Left renal pelvis (tissue), 4 donors: ENCODE measurements around the gene PLAC8. TPM values are rescaled to one million over a fixed set of nuclear protein-coding genes. Genes with fewer than 3 reads are reported as not detected.
"Not testable (repeated sequence)": the region's sequence is repeated elsewhere in the genome, so short reads cannot be mapped to it uniquely, and the experiment has no call there.

Experiments used
- DNase-seq, 4 donors: peaks; one replicate each; pipeline ENCODE4 v3.0.0-alpha.2; 2013; ENCODE audit warnings: low read depth in 4 of 4, low spot score in 3 of 4
- polyA plus RNA-seq, 4 donors: library from polyadenylated mRNA; unstranded; fragments of 120-200 nt; gene quantifications; one replicate each; pipeline ENCODE4 v1.2.1, GENCODE V29; 2013; ENCODE audit not compliant: insufficient read length in 4 of 4

Gene PLAC8
- polyA plus RNA-seq, result 1 to 10 TPM; 1.9 to 3.3 (median 2.9) TPM

- DNase-seq, result no peak
Measured at GRCh38 chr4:83114576-83114975, at the start of gene PLAC8. TSS of gene PLAC8 (minus strand) at chr4:83114729. CDS start at chr4:83107921, 6,808 bp downstream.

- DNase-seq, result no peak
Measured at GRCh38 chr4:83153417-83153816, 38.9 kb upstream of the PLAC8 start.

- no peak for DNase-seq
Measured at GRCh38 chr4:83152746-83153145, 38.2 kb upstream of the PLAC8 start.

- DNase-seq, result no peak
Measured at GRCh38 chr4:83151651-83152050, 37.1 kb upstream of the PLAC8 start.

GRCh38 chr4:83150653-83151330, 36.3 kb upstream of the PLAC8 start:
- no peak for DNase-seq

GRCh38 chr4:83149865-83150652, 35.5 kb upstream of the PLAC8 start:
- no peak for DNase-seq

- DNase-seq, result no peak
Measured at GRCh38 chr4:83146841-83147240, 32.3 kb upstream of the PLAC8 start.

GRCh38 chr4:83145776-83146175, 31.2 kb upstream of the PLAC8 start:
- not testable (repeated sequence) for DNase-seq

GRCh38 chr4:83139514-83140156, 25.1 kb upstream of the PLAC8 start:
- no peak for DNase-seq

- DNase-seq, result no peak
Measured at GRCh38 chr4:83138946-83139345, 24.4 kb upstream of the PLAC8 start.

- no peak for DNase-seq
Measured at GRCh38 chr4:83132065-83132464, 17.5 kb upstream of the PLAC8 start.

GRCh38 chr4:83129264-83129663, 14.7 kb upstream of the PLAC8 start:
- DNase-seq, result no peak

GRCh38 chr4:83128240-83128929, 13.9 kb upstream of the PLAC8 start:
- DNase-seq, result no peak

GRCh38 chr4:83125738-83126141, 11.2 kb upstream of the PLAC8 start:
- no peak for DNase-seq

GRCh38 chr4:83124111-83124780, 9.7 kb upstream of the PLAC8 start:
- no peak for DNase-seq

GRCh38 chr4:83121246-83121645, 6.7 kb upstream of the PLAC8 start:
- DNase-seq, result no peak

- no peak for DNase-seq
Measured at GRCh38 chr4:83118869-83119268, 4.3 kb upstream of the PLAC8 start.

- DNase-seq, result no peak
Measured at GRCh38 chr4:83115656-83116285, 1.2 kb upstream of the PLAC8 start.

GRCh38 chr4:83115000-83115399, 471 bp upstream of the PLAC8 start:
- DNase-seq, result no peak

- DNase-seq, result no peak
Measured at GRCh38 chr4:83113429-83113786, 1.1 kb downstream of the PLAC8 start.
